ENCODE results near the gene DTD1. TPM values are rescaled to one million over a fixed set of nuclear protein-coding genes. Genes with fewer than 3 reads are reported as not detected.

The DTD1 gene
- total RNA-seq, 1 donor from 2014 or later = 19.9 TPM

DNA sequence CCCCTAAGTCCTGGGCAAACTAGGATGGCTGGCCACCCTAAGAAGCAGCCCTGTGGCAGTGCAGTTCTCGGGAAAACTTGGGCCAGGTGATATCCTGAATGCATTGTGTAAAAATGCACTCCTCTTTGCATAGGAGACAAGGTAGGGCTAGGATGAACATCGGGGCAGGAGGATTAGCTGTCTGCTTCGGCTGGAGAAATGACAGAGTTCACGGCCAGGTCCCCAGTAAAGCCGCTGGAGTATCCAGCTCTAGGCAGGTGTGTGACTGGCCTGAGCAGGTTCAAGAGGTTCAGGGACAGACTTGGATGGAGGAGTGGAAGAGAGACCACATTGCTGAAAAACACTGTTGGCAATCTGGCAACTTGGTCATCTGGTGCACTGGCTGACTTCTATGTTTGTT lies 26.4 kb downstream of the DTD1 start:
- ATAC-seq = no peak

DNA sequence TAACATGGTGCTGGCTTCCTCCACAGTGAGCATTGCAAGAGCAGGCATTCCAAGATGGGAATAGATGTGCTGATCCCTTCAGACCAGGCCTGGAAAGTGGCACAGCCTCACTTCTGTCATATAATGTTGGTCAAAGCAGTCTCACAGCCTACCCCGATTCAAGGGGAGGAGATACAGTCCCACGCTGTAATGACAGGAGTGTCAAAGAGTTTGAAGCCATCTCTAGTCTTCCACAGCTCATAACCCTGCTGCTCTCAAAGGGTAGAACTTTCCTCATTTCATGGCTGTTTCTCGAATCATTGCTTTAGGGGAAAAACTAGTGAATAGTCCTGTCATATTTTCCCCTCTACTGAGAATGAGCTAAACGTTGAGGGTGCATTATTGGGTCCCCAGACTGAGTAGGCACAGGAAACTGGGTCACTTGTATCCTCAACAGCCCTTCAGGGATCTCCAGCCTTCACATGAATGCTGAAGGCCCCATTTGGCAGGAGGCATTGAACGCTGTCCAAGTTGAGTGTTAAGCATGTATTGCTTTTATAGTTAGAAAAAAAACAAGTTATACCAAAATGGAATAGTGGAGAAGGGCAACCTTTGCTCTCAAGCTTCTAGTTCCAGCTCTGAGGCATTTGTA lies 27.3 kb downstream of the DTD1 start:
- H3K36me3 ChIP-seq = no peaks in the 10 kb centered on the region
- no peak overlapping the region for H3K4me3 ChIP-seq
- intact Hi-C loops (cut with DNase I) = no loop called here
- DNase-seq (no peak), ATAC-seq (peak; percentile 62)
- no peaks in the 10 kb centered on the region for H3K9me3 ChIP-seq
- no peaks in the 10 kb centered on the region for H3K27me3 ChIP-seq
- no peaks in the 10 kb centered on the region for H3K4me1 ChIP-seq
- H3K27ac ChIP-seq = no peak overlapping the region
- TF ChIP-seq, protein P1, sequence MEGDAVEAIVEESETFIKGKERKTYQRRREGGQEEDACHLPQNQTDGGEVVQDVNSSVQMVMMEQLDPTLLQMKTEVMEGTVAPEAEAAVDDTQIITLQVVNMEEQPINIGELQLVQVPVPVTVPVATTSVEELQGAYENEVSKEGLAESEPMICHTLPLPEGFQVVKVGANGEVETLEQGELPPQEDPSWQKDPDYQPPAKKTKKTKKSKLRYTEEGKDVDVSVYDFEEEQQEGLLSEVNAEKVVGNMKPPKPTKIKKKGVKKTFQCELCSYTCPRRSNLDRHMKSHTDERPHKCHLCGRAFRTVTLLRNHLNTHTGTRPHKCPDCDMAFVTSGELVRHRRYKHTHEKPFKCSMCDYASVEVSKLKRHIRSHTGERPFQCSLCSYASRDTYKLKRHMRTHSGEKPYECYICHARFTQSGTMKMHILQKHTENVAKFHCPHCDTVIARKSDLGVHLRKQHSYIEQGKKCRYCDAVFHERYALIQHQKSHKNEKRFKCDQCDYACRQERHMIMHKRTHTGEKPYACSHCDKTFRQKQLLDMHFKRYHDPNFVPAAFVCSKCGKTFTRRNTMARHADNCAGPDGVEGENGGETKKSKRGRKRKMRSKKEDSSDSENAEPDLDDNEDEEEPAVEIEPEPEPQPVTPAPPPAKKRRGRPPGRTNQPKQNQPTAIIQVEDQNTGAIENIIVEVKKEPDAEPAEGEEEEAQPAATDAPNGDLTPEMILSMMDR (IDR thresholded peaks at IDR 0.05) = no peak

More for the DNA sequence above, 26.4 kb downstream of the DTD1 start:
- Histone ChIP-seq H3K27me3 (no peaks in the 10 kb centered on the region), H3K4me1 (no peaks in the 10 kb centered on the region), H3K4me3 (no peak overlapping the region), H3K27ac (no peak overlapping the region), H3K9me3 (no peaks in the 10 kb centered on the region), H3K36me3 (no peaks in the 10 kb centered on the region)
- intact Hi-C loops (cut with DNase I) = no loop called here
- TF ChIP-seq, protein P1 (IDR thresholded peaks at IDR 0.05) = no peak
- DNase-seq = no peak

- TF ChIP-seq, protein P1 (IDR thresholded peaks at IDR 0.05) = no peak
- Histone ChIP-seq H3K9me3 (no peaks in the 10 kb centered on the region), H3K36me3 (no peaks in the 10 kb centered on the region), H3K27ac (no peak overlapping the region), H3K27me3 (no peaks in the 10 kb centered on the region), H3K4me1 (no peaks in the 10 kb centered on the region), H3K4me3 (no peak overlapping the region)
- DNase-seq (no peak), ATAC-seq (no peak)
- intact Hi-C loops (cut with DNase I) = no loop called here
Observed at GRCh38 chr20:18621004-18621403, 33.1 kb downstream of the DTD1 start.

GRCh38 chr20:18623156-18623910 lies 35.5 kb downstream of the DTD1 start:
- Histone ChIP-seq H3K27ac (no peak overlapping the region), H3K4me1 (no peaks in the 10 kb centered on the region), H3K27me3 (no peaks in the 10 kb centered on the region), H3K4me3 (no peak overlapping the region), H3K36me3 (no peaks in the 10 kb centered on the region), H3K9me3 (no peaks in the 10 kb centered on the region)
- ATAC-seq (no peak), DNase-seq (no peak)
- intact Hi-C loops (cut with DNase I) = no loop called here
- TF ChIP-seq, protein P1 (IDR thresholded peaks at IDR 0.05) = no peak

- Histone ChIP-seq H3K36me3 (no peaks in the 10 kb centered on the region), H3K27me3 (no peaks in the 10 kb centered on the region), H3K4me3 (no peak overlapping the region), H3K4me1 (no peaks in the 10 kb centered on the region), H3K9me3 (no peaks in the 10 kb centered on the region), H3K27ac (no peak overlapping the region)
- no peak for ATAC-seq
- intact Hi-C loops (cut with DNase I) = no loop called here
- TF ChIP-seq, protein P1 (IDR thresholded peaks at IDR 0.05) = no peak
- DNase-seq = no peak
Observed at GRCh38 chr20:18624948-18625347, 37.1 kb downstream of the DTD1 start.

All from upper lobe of right lung (tissue), 1 donor.